HepG2 (cell line): ENCODE measurements around the gene DEFB125. TPM values are rescaled to one million over a fixed set of nuclear protein-coding genes. Genes with fewer than 3 reads are reported as not detected.
"Not testable (repeated sequence)": the region's sequence is repeated elsewhere in the genome, so short reads cannot be mapped to it uniquely, and the experiment has no call there.

Experiments
- ATAC-seq: fragments of 200-7000 bp; cut with Tn5 transposase; 3 replicates; pipeline ENCODE4 v1.9.1; 2020; ENCODE audit warnings: mild to moderate bottlenecking, moderate library complexity
- BruUV-seq: library from RNA; stranded (reverse); fragments of 400-500 nt; replicated peaks from 2 replicates; lab custom pipeline; 2021; lab: Mats Ljungman, UMichigan
- CTCF ChIA-PET: fragments of 300-600 bp; formaldehyde crosslinking; extraction: SDS; loops from one replicate; lab custom pipeline; 2021; ENCODE audit warnings: low total read pairs, inconsistent platforms, low intra/inter-chr PET ratio; lab: Yijun Ruan, JAX
- POLR2A ChIA-PET: fragments of 350-600 bp; sonication (Branson Sonifier 250); formaldehyde crosslinking; loops from one replicate; lab custom pipeline; 2020; ENCODE audit warnings: antibody characterized with exemption, inconsistent platforms; lab: Yijun Ruan, JAX
- DNase-seq: peaks from one replicate; pipeline ENCODE4 v3.0.0-alpha.2; 2015; ENCODE audit warnings: low spot score
- FAIRE-seq: peaks from 3 replicates; lab custom pipeline; 2011; peaks lifted over from hg19 to GRCh38; lab: Jason Lieb, UNC
- H2AFZ ChIP-seq: one replicate; pipeline ENCODE4 v1.6.1; 2011; ENCODE audit warnings: low read length, inconsistent platforms
- H3K27ac ChIP-seq: fragments of 300-600 bp; 3 replicates; pipeline ENCODE4 v1.8.0; 2011; ENCODE audit warnings: mixed run types, mild to moderate bottlenecking, mixed read lengths, low read length, inconsistent platforms; ENCODE audit not compliant: insufficient read depth; ENCODE audit errors: extremely low read length
- H3K27me3 ChIP-seq, 2 experiments: fragments of 200-600 bp in 1 of 2; 2 replicates in 1 of 2; 3 replicates in 1 of 2; pipeline versions ENCODE4 v1.6.0 to v1.8.0; 2011; ENCODE audit warnings: low read length in 2 of 2, mild to moderate bottlenecking in 2 of 2, moderate library complexity in 2 of 2, inconsistent platforms in 1 of 2; ENCODE audit not compliant: insufficient read depth in 2 of 2, control insufficient read depth in 1 of 2
- H3K36me3 ChIP-seq, 2 experiments: fragments of 200-600 bp in 1 of 2; replicated peaks in 1 of 2; 2 replicates in 1 of 2; 3 replicates in 1 of 2; pipeline versions ENCODE4 v1.5.1 to v1.8.0; 2011; ENCODE audit warnings: low read length in 2 of 2, inconsistent platforms in 1 of 2; ENCODE audit not compliant: insufficient read depth in 2 of 2, control insufficient read depth in 1 of 2
- H3K4me1 ChIP-seq: 2 replicates; pipeline ENCODE4 v1.5.1; 2012; ENCODE audit warnings: low read length, inconsistent platforms; ENCODE audit not compliant: insufficient read depth
- H3K4me2 ChIP-seq: 2 replicates; pipeline ENCODE4 v1.6.0; 2011; ENCODE audit warnings: low read depth, low read length, inconsistent platforms
- H3K4me3 ChIP-seq, 3 experiments: fragments of 200-600 bp in 1 of 3; sonication (generic), shearing (Covaris generic) in 1 of 3; replicated peaks in 1 of 3; 2 replicates each; pipeline ENCODE4 v1.5.1; 2011 to 2016; ENCODE audit warnings: low read length in 3 of 3, inconsistent platforms in 2 of 3, low read depth in 2 of 3, mild to moderate bottlenecking in 2 of 3, control low read depth in 1 of 3, mixed read lengths in 1 of 3; ENCODE audit not compliant: insufficient read depth in 1 of 3
- H3K79me2 ChIP-seq: one replicate; pipeline ENCODE4 v1.6.1; 2011; ENCODE audit warnings: low read length, inconsistent platforms; ENCODE audit not compliant: insufficient read depth
- H3K9ac ChIP-seq: 2 replicates; pipeline ENCODE4 v1.6.0; 2011; ENCODE audit warnings: mild to moderate bottlenecking, low read depth, low read length, inconsistent platforms; ENCODE audit not compliant: insufficient read depth
- H3K9me3 ChIP-seq: 2 replicates; pipeline ENCODE4 v1.5.1; 2012; ENCODE audit warnings: mild to moderate bottlenecking, low read length
- H4K20me1 ChIP-seq: 2 replicates; pipeline ENCODE4 v1.6.0; 2011; ENCODE audit warnings: inconsistent platforms, mild to moderate bottlenecking, low read length, moderate library complexity; ENCODE audit not compliant: insufficient read depth
- AHR ChIP-seq: IDR thresholded peaks from 2 replicates; pipeline ENCODE4 v1.6.1; 2018; ENCODE audit warnings: missing genetic modification reagents, missing compliant biosample characterization
- KMT2A ChIP-seq: sonication (generic); formaldehyde crosslinking; IDR thresholded peaks from 2 replicates; pipeline ENCODE4 v1.4.0; 2020; ENCODE audit warnings: missing genetic modification reagents
- ZNF616 ChIP-seq: sonication (generic); formaldehyde crosslinking; IDR thresholded peaks from 2 replicates; pipeline ENCODE4 v1.5.0; 2020; ENCODE audit warnings: low read depth, mild to moderate bottlenecking, missing genetic modification reagents
- ZNF670 ChIP-seq: sonication (generic); formaldehyde crosslinking; IDR thresholded peaks from 2 replicates; pipeline ENCODE4 v1.8.0; 2022; ENCODE audit warnings: mild to moderate bottlenecking, missing genetic modification reagents, borderline replicate concordance
- ZNF672 ChIP-seq: sonication (generic); formaldehyde crosslinking; IDR thresholded peaks from 2 replicates; pipeline ENCODE4 v1.8.1; 2022; ENCODE audit warnings: missing genetic modification reagents
- WGBS: methylation state at CpG from one replicate; pipeline ENCODE4 v1.1.6; 2017; ENCODE audit warnings: low lambda C conversion rate; 5-methylcytosine and 5-hydroxymethylcytosine counted together
- in situ Hi-C: cut with HindIII; loops from 2 replicates; pipeline ENCODE4 v1.10.0; 2017; ENCODE audit warnings: low pct_unique_long_range_greater_than_20kb; ENCODE audit not compliant: extremely low pct_ligation_motif_present
- intact Hi-C: fragments of 100-400 bp; cut with micrococcal nuclease; formaldehyde crosslinking; loops from one replicate; pipeline ENCODE4 v1.10.0; 2022; ENCODE audit not compliant: unreplicated experiment
- polyA plus RNA-seq, 8 experiments: library from polyadenylated mRNA; depleted of rRNA in 3 of 8; stranded (reverse) in 7 of 8; unstranded in 1 of 8; fragments of >200 nt; fragmentation: Illumina TruSeq in 4 of 8; extraction: Trizol in 4 of 8; gene quantifications; 2 replicates each; pipeline versions ENCODE4 v1.2.1 to v1.2.3, GENCODE V29; 2011 to 2016; ENCODE audit warnings: low read depth in 4 of 8, missing spikeins in 1 of 8, mixed read lengths in 1 of 8; ENCODE audit not compliant: insufficient read depth in 1 of 8
- total RNA-seq, 5 experiments: library from RNA; depleted of rRNA; stranded (reverse); fragments of >200 nt; fragmentation: Illumina TruSeq; extraction: Trizol; gene quantifications; 2 replicates each; pipeline ENCODE4 v1.2.3, GENCODE V29; 2016; ENCODE audit warnings: low read depth in 1 of 5
- TF ChIP-seq, protein P1 (sequence below): fragments of 450-650 bp; IDR thresholded peaks from 2 replicates; pipeline ENCODE4 v1.6.1; 2016
- TF ChIP-seq, protein P2 (sequence below): sonication (generic); formaldehyde crosslinking; conservative IDR thresholded peaks from 2 replicates; pipeline ENCODE4 v1.4.0; 2020; ENCODE audit warnings: missing genetic modification reagents
- TF ChIP-seq, protein P3 (sequence below): sonication (generic); formaldehyde crosslinking; IDR thresholded peaks from 2 replicates; pipeline ENCODE4 v1.4.0; 2020; ENCODE audit warnings: missing genetic modification reagents, low read depth, mild to moderate bottlenecking, borderline replicate concordance
- TF ChIP-seq, protein P4 (sequence below): sonication (generic); formaldehyde crosslinking; IDR thresholded peaks from 2 replicates; pipeline ENCODE4 v1.8.1; 2022; ENCODE audit warnings: low read depth, mild to moderate bottlenecking, missing genetic modification reagents
- TF ChIP-seq, protein P5 (sequence below): IDR thresholded peaks from 2 replicates; pipeline ENCODE4 v1.6.1; 2016

Gene DEFB125
- total and polyA plus RNA-seq, 2 of the 13 experiments (the other 11 are each of a cell fraction or from before 2014, with no cell fraction given) = not detected

DNA sequence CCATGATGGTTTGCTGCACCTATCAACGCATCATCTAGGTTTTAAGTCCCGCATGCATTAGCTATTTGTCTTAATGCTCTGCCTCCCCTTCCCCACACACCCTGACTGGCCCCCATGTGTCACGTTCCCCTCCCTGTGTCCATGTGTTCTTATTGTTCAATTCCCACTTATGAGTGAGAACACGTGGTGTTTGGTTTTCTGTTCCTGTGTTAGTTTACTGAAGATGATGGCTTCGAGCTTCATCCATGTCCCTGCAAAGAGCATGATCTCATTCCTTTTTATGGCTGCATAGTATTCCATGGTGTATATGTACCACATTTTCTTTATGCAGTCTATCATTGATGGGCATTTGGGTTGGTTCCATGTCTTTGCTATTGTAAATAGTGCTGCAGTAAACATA lies 10.2 kb downstream of the DEFB125 start:
- POLR2A ChIA-PET, H4K20me1 ChIP-seq, H2AFZ ChIP-seq, BruUV-seq, CTCF ChIA-PET, intact Hi-C loops, H3K4me1 ChIP-seq, H3K9ac ChIP-seq, H3K27ac ChIP-seq, ATAC-seq, H3K4me2 ChIP-seq, H3K36me3 ChIP-seq, H3K79me2 ChIP-seq, H3K4me3 ChIP-seq, H3K27me3 ChIP-seq, in situ Hi-C loops, DNase-seq, FAIRE-seq: not testable (repeated sequence)
- WGBS = 18% methylated on average over 5 of the region's 5 CpGs
- H3K9me3 ChIP-seq = peaks cover 12% of the 10 kb centered on the region
- TF ChIP-seq, protein P1, sequence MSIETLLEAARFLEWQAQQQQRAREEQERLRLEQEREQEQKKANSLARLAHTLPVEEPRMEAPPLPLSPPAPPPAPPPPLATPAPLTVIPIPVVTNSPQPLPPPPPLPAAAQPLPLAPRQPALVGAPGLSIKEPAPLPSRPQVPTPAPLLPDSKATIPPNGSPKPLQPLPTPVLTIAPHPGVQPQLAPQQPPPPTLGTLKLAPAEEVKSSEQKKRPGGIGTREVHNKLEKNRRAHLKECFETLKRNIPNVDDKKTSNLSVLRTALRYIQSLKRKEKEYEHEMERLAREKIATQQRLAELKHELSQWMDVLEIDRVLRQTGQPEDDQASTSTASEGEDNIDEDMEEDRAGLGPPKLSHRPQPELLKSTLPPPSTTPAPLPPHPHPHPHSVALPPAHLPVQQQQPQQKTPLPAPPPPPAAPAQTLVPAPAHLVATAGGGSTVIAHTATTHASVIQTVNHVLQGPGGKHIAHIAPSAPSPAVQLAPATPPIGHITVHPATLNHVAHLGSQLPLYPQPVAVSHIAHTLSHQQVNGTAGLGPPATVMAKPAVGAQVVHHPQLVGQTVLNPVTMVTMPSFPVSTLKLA = peak; percentile 95

DNA sequence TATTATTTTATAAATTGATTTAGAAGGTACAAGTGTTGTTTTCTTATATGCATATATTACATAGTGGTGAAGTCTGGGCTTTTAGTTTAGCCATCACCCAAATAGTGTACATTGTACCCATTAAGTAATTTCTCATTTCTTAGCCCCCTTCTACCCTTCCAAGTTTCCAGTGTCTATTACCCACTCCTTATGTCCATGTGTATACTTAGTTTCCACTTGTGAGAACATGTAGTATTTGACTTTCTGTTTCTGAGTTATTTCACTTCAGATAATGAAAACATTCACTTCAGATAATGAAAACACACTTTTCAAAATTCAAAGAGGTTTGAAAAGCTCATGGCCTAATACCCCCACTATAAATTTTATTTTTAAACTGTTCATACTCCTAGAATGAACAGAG lies 14.5 kb downstream of the DEFB125 start:
- H3K27me3 ChIP-seq = no peaks in the 10 kb centered on the region; a peak in 1 of 5 replicates
- ChIA-PET CTCF (no interaction called here), POLR2A (no interaction called here)
- H3K27ac ChIP-seq = no peak overlapping the region
- H3K4me1 ChIP-seq = no peaks in the 10 kb centered on the region
- no TSS peak for BruUV-seq
- in situ Hi-C loops (no loop called here), intact Hi-C loops (no loop called here)
- H3K79me2 ChIP-seq = no peaks in the 10 kb centered on the region
- ATAC-seq (no peak), FAIRE-seq (no peak), DNase-seq (no peak)
- no peaks in the 10 kb centered on the region for H3K36me3 ChIP-seq
- no peaks in the 10 kb centered on the region for H3K9me3 ChIP-seq
- no peaks in the 10 kb centered on the region for H4K20me1 ChIP-seq
- no peak overlapping the region for H3K9ac ChIP-seq
- no peak overlapping the region for H2AFZ ChIP-seq
- H3K4me2 ChIP-seq = no peak overlapping the region
- no peak overlapping the region for H3K4me3 ChIP-seq
- TF ChIP-seq, protein P2, sequence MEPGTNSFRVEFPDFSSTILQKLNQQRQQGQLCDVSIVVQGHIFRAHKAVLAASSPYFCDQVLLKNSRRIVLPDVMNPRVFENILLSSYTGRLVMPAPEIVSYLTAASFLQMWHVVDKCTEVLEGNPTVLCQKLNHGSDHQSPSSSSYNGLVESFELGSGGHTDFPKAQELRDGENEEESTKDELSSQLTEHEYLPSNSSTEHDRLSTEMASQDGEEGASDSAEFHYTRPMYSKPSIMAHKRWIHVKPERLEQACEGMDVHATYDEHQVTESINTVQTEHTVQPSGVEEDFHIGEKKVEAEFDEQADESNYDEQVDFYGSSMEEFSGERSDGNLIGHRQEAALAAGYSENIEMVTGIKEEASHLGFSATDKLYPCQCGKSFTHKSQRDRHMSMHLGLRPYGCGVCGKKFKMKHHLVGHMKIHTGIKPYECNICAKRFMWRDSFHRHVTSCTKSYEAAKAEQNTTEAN (CRISPR knock-in tag) = no peak
- TF ChIP-seq, protein P3, sequence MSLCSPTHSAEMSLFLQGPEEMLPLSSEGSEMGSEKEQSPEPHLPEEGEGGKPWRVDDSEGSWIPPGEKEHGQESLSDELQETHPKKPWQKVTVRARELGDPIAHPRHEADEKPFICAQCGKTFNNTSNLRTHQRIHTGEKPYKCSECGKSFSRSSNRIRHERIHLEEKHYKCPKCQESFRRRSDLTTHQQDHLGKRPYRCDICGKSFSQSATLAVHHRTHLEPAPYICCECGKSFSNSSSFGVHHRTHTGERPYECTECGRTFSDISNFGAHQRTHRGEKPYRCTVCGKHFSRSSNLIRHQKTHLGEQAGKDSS = no peak
- TF ChIP-seq AHR = no peak
- TF ChIP-seq, protein P4, sequence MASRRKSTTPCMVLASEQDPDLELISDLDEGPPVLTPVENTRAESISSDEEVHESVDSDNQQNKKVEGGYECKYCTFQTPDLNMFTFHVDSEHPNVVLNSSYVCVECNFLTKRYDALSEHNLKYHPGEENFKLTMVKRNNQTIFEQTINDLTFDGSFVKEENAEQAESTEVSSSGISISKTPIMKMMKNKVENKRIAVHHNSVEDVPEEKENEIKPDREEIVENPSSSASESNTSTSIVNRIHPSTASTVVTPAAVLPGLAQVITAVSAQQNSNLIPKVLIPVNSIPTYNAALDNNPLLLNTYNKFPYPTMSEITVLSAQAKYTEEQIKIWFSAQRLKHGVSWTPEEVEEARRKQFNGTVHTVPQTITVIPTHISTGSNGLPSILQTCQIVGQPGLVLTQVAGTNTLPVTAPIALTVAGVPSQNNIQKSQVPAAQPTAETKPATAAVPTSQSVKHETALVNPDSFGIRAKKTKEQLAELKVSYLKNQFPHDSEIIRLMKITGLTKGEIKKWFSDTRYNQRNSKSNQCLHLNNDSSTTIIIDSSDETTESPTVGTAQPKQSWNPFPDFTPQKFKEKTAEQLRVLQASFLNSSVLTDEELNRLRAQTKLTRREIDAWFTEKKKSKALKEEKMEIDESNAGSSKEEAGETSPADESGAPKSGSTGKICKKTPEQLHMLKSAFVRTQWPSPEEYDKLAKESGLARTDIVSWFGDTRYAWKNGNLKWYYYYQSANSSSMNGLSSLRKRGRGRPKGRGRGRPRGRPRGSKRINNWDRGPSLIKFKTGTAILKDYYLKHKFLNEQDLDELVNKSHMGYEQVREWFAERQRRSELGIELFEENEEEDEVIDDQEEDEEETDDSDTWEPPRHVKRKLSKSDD (CRISPR knock-in tag) = no peak
- no peak for TF ChIP-seq KMT2A (CRISPR knock-in tag)
- TF ChIP-seq ZNF672 = no peak
- no peak for TF ChIP-seq ZNF616 (CRISPR knock-in tag)
- TF ChIP-seq, protein P5, sequence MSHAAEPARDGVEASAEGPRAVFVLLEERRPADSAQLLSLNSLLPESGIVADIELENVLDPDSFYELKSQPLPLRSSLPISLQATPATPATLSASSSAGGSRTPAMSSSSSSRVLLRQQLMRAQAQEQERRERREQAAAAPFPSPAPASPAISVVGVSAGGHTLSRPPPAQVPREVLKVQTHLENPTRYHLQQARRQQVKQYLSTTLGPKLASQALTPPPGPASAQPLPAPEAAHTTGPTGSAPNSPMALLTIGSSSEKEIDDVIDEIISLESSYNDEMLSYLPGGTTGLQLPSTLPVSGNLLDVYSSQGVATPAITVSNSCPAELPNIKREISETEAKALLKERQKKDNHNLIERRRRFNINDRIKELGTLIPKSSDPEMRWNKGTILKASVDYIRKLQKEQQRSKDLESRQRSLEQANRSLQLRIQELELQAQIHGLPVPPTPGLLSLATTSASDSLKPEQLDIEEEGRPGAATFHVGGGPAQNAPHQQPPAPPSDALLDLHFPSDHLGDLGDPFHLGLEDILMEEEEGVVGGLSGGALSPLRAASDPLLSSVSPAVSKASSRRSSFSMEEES = no peak
- no peak for TF ChIP-seq ZNF670 (CRISPR knock-in tag)
